NOMO-1 treated with DMSO at 0.1 percent for 48 hours (cell line): ENCODE data around the gene CLASRP.
A peak's percentile ranks its signal among the peaks of the same experiment; 100 is the strongest.

ENCODE experiments used
- DNase-seq: peaks from one replicate; lab custom pipeline; 2025; ENCODE audit not compliant: unreplicated experiment; lab: John Stamatoyannopoulos, UW

Gene CLASRP

DNA sequence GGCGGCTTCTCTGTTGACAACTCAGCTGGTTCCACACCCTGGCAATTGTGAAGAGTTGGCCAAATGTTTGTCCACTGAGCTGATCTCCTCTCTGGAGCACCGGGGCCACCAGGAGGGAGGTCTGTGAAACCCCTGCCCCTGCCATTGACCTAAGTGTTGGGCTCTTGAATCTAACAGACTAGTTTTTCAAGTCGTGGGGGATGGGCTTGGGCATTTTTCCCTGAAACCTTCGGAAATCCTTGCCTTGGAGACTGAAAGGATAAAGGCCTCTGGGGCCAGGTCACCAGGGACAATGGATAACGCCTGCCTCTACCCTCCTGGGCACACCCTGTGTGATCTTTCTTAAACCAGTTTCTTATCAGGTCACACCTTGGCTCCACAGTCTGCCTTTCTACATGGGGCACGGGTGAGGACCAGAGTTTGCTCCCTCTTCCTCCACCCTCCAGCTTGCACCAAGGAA, 41.1 kb downstream of the CLASRP start:
- DNase-seq = no peak

DNA sequence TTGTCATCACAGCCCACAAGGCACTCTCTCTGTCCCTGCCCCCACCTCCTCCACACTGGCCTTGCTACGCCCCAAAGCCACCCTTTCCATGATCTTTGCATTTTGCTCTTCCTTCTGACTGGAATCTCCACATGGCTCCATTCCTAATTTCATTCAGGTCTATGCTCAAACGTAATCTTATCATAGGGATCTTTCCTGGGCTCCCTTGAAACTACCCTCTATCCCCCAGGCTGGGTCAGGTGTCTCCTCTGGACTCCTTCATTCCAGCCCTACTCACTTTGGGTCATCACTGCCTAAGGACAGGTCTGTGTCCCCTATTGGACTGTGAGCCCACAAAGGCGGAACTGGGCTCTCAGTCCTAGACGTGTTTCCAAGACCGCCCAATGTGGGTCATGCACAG, 43.3 kb downstream of the CLASRP start:
- DNase-seq = no peak

DNA sequence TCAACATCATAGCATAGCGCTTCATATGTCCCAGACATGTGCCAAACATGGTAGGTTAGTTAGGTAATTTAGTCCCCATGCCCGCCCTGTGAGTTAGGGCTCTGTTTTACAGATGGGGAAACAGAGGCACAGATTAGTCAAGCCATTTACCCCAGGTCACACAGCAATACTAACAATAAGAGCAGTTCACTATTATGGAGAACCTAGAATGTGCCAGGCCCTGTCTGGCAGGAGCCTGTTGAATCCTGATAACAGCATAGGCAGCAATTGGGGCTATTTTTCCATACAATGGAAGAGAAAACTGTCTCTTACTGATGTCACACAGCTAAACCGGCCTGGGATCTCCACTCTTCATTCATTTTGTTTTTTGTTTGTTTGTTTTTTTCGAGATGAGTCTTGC, 47.6 kb downstream of the CLASRP start:
- no peak for DNase-seq

DNA sequence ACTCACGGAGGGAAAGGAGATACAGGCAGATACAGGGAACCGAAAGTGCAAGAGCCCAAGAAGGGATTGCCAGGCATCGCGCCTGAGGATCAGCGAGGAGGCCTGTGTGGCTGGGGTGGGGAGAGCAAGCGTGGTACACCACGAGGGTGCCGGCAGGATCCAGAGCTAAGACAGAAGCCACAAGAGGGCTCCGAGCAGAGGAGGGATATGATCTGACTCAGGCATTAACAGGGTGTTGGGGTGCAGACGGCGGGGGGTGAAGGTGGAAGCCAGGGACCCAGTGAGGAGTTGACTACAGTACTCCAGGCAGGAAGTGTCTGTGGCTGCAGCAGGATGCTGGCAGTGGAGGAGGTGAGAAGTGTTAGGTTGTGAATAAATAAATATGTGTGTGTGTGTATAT, 48.7 kb downstream of the CLASRP start:
- DNase-seq = no peak

DNA sequence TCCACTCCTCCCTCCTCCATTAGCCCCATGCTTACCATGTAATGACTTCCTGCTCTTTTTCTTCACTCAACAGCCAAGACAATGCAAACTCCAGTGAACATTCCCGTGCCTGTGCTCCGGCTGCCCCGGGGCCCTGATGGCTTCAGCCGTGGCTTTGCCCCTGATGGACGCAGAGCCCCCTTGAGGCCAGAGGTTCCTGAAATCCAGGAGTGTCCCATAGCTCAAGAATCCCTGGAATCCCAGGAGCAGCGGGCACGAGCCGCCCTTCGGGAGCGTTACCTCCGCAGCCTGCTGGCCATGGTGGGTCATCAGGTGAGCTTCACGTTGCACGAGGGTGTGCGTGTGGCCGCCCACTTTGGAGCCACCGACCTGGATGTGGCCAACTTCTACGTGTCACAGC, 51.2 kb downstream of the CLASRP start:
- DNase-seq = no peak

DNA sequence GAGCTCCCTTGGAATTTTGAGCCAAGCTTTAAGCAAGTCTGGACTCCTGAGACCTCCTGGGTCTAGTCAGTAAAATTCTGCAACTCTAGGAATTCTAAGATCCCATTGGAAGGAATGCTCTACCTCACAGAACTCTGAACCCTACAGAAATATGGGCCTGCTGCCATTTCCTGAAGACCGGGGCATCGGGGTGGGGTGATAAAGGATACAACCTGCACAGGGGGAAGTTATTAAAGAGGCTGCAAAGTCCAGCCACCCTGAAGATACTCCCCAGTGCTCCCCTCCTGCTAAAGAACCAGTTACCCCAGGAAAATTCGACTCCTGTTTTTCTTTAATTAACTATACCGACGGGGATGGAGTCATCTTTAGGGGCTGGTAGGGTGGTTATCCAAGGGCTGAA, 51.8 kb downstream of the CLASRP start:
- no peak for DNase-seq

DNA sequence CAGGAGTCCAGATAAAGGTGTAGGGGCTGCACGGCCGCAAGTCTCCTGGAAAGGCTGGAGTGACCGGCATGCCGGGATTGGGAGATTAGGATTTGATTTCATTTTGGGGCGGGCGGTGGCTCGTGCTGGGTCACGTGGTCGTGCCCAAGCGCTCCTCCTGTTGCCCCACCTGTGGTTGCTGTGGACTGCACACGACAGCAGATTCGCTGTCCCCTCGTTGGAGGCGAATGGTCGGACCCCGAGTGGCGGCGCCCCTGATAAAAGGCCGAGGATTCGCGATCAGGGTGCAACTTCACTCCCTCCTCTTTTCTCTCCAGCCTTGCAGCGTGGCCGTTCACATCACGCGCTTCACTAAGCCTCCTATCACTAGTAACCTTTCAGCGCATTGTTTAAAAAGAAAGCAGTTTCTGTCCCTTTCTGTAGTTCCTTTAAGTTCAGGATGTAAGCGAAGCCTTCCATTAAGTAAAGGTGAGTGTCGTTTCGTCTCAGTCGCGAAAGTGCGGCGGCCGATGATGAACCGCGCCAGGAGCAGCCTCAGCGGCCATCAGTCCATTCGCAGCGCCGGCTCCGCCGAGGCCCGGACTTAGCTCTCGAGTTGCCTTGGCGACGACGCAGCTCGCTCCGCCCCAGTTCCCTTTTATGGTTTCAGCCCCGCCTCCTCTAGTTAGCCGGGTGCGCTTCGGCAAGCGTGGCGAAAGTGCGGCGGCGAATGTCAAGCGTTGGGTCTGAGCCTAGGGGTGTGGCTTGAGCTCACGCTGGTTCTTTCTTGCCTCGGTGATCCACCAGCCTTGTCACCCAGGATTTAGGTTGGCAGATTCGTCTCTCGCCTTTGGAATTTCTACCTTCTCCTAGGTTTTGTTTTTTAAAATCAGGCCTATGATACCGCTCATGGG, 52.4 kb downstream of the CLASRP start:
- peak; percentile 97 for DNase-seq

DNA sequence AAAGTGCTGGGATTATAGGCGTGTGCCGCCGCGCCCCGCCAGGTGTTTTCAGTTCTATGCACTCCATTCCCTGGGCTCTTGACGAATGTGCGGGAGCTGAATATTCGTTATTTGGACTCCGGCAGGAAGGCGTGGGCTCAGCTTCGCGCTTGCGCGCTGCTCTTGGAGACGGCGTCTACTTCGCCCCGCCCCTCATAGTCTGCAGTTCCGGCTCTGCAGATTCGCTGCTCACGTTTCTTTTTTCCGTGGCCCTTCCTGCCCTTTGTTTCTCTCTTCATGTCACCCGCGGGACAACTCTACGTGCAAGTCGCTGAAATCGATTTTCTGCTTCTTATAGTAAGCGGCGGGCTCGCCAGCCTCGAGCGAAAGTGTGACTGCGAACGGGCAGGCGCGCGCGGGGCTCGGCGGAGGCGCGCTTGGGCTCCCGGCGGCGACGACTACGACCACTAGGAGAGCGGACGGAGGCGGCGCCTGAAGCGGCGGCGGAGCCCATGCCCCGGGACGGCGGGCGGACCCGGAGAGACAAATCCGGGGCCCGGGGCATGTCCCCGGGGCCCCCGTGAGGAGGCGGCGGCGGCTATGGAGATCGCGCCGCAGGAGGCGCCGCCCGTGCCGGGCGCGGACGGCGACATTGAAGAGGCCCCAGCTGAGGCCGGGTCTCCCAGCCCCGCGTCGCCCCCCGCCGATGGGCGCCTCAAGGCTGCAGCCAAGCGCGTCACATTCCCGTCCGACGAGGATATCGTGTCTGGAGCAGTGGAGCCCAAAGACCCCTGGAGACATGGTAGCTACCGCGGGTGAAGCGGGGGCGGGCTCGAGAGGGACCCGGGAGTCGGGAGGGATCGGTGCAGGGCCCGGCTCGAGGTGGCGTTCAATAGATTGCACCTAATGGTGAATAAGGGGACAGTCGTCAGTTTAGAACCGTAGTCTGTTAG, 54.2 kb downstream of the CLASRP start, which contains the start of gene PPP1R37:
Gene PPP1R37, plus strand, starts transcription at position 433 of the 932 bp plus-strand sequence. Its CDS starts 147 bp downstream, at position 580.
- DNase-seq = peak; percentile 94

DNA sequence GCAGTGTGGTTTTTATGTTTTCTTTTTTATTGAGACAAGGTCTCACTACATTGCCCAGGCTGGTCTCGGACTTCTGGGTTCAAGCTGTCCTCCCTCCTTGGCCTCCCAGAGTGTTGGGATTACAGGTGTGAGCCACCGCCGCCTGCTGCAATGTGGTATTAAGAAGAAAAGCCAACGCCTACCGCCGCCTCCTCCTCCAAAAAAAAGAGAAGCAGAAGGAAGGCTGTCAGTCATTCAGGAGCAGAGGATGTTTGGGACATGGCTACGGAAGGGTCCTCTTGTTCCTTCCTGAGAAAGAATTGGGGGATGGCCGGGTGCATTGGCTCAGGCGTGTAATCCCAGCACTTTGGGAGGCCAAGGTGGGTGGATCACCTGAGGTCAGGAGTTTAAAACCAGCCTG, 55.3 kb downstream of the CLASRP start:
- DNase-seq = no peak

DNA sequence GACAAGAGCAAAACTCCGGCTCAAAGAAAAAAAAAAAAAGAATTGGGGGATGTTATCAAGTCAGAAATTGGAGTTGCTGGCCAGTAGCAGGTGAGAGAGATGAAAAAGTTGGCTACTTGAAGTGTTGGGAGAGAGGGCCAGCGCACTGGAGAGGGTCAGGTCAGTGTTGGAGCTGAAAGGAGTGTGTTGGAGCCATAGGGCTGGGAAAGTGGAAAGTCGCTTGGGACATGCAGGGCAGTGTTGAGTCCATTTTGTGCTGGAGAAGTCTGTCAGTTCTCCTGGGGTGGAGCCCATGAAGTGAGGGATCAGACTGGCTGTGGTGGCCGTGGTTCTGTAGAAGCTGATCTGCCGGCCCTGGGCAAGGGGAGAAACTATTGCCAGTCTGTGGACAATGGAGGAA, 55.9 kb downstream of the CLASRP start:
- no peak for DNase-seq

DNA sequence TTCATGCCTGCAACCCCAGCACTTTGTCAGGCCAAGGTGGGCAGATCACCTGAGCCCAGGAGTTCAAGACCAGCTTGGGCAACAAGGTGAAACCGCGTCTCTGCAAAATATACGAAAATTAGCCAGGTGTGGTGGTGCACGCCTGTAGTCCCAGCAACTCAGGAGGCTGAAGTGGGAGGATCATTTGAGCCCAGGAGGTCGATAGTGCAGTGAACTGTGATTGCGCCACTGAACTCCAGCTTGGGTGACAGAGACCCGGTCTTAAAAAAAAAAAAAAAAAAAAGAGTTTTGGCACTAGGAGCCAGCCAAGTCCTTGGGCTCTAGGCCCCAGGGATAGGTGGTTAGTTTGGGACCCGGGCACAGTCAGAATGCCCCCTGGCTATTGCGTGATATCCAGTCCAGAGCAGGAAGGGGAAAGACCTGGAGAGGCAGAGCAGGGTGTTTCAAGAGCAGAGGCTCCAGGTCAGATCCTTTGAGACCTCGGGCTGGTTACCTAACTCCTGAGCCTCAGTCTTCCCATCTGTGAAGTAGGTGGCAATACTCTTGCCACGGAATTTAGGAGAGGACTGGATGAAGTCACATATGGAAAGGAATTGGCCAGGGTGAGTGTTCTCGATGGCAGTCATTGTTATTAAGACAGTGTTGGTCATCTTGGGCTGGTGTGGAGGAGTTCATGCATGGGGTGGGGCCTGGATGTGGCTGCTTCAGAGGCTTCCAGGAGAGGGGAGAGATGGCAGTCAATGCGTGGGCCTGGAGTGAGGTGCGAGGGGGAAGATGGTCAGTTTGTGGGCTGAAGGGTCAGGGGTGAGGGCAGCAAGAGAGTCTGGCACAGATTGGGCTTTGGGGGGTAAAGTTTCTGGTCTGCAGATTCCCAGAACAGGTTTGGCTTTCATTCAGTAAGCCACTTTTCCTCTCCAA, 56.9 kb downstream of the CLASRP start:
- DNase-seq = no peak

DNA sequence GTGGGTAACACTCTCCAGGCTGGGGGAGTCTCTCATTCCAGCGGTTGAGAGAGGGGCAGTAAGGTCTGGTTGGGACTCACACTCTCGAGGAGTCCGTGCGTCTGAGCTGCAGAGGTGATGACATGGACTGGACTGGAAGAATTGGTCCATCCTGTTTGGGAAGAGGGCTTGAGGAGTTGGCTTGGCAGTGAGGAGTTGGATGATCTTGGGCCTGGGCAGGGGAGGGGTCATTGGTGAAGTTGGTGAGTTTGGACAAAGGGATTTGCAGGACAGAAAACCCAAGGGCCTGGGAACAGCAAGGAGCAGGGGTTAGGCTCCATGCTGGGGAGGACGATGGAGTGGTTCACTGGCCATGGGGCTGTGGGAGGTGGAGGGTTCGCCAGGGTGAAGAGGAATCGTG, 57.9 kb downstream of the CLASRP start:
- DNase-seq = no peak

DNA sequence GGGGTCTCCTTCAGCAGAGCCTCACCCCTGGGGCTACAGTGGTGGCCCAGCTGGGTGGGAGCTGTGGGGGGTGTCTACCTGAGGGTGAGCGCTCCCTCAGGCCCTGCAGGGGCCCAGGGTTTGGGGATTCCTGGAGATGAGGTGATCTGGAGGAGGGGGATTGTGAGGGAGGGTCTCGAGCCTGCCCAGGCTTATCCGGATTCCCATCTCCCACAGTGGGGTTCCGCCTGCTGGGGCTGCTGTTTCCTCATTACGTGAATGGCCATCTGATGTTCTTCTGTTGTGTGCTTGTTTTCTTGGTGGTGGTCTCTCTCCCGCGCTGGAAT, 58.6 kb downstream of the CLASRP start:
- DNase-seq = no peak

DNA sequence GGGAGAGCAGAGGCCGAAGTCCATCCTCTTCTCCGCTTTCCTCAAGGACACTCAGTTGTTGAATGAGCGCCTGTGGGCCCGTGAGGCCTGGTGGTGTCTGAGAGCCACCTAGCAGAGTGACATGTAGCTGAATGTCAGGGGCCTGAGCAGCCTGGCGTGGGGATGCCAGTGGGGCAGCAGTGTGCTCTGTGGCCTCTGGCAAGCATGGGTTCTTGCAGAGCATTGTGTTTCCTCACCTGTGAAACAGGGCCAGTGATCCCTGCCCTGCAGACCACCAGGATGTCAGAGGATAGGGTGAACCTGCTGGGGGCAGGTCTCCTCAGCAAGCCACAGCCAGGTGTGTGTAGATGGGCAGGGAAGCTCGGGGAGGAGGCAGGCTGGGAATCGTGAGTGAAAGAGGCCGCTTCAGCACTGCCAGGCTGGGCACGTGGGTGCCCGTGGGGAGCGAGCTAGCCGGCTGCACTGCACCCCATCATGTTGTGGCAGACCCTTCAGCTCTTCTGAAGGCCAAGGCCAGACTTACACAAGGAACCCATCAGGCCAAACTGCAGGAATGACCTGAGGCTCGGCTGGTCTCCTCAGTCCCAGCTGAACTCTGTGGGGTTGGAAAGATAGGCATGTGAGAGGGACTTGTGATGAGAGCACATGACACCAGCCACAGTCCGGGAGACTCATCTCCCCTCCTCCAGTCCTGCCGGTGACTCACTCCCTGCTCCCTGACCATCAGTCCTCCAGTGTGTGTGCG, 59.1 kb downstream of the CLASRP start:
- DNase-seq = no peak

DNA sequence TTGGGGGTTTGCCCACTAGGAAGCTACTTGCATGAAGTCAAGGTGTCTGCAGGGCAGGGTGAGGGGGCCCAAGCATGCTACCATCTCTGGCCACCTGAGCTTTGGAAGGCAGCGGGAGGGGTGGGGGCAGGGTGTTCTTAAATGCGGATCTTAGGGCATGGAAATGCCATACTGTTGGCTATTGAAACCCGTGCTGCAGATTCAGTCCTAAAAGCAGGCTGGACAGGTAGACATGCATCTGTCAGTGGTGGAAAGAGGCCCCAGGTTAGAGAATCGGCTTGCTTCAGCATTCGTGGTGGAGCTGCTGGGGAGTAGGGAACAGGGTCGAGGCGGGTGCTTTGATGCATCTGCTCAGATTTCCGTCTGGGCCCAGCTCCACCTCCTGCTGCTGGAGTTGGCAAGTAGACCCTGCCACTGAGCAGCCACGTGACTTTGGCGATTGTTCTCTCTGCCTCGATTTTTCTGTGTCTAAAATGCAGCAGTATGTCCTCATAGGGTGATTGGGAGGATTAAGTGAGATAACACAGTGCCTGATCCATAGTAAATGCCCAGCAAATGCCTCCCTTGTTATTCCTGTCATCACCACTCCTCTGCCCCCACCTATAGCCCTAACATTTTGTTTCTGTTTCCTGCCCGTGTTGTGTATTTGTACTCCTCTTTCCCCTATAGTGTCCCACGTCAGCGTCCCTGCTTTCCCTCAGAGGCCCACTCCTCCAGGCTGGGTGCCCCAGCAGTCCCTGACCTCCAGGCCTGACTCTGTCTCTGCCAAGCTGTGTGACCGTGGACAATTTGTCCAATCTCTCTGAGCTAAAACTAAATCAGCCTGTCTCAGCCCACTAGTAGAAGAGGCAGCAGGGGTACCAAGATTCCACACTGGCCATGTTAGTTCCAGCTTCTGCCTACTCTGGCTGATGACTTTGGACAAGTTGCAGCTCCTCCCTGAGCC, 59.9 kb downstream of the CLASRP start:
- no peak for DNase-seq

DNA sequence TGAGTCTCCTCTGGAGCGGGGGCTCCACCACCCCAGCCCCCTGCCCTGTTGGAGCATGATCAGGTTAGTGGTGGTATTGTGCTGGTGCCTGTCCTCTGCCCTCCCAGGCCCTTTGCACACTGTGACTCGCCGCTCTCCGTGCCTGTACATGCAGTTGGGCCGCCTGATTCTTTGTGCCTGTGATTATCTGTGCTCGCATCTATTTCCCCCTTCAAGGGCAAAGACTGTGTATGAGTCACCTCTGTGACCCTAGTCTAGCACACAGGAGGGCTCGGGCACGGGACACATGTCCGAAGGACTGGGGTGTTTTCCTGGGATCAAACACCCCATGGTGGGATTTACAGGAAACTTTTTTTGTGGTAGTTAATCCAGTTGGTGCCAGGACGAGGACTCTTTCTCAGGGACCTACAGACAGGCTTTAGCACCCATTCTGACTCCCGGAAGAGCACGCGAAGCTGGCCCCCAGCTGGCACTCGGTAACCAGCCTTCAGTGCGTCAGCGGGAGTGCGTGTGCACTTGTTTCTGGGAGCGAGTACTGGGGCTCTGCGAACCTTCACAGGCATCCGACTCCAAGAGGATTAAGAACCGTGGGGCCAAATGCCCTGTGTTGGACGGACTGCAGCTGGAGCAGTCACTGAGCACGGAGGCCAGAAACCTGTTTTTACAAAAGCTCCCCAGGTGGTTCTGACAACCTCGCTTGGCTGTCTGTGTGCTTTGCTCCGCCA, 60.8 kb downstream of the CLASRP start:
- no peak for DNase-seq

DNA sequence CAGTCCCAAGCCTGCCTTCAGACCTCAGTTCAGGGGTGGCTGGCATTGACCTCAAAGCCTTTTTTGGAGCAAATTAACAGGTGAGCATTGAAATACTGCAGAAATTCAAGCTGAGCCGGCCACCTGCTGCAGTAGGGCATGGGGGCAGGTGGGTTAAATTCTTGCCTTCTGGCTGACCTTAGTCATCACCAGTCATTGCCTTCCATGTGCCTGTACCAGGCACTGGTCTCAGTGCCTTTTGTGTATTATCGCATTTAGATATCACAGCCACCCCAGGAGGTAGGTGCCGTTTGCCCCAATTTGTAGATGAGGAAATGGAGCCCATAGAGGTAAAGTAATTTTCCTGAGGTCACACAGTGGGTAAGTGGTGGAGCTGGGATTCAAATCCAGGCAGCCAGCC, 61.4 kb downstream of the CLASRP start:
- no peak for DNase-seq

DNA sequence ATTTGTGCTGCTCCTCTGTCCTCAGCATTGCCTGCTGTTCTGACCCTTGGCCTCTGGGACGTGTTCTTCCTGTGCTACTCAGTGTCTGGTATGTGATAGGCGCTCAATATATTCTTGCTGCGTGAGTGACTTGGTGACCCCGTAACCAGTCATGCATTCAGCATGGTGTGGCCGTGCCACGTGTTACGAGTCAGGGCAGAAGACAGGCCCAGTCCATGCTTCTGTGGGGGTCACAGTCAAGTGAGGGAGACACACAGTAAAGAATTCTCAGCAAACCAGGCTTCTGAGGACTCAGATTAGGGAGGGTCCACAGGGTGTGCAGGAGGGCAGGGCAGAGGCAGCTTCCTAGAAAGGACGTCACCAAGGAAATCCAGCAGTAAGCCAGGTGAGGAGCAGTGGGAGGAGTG, 62.0 kb downstream of the CLASRP start:
- DNase-seq = no peak
